ENCODE measurements around the gene MFSD8.

GRCh38 chr4:127905029-127905428 lies 59.9 kb downstream of the MFSD8 start:
- TF ChIP-seq POLR2AphosphoS5 (IDR thresholded peaks at IDR 0.05) = no peak
- TF ChIP-seq, protein P1, sequence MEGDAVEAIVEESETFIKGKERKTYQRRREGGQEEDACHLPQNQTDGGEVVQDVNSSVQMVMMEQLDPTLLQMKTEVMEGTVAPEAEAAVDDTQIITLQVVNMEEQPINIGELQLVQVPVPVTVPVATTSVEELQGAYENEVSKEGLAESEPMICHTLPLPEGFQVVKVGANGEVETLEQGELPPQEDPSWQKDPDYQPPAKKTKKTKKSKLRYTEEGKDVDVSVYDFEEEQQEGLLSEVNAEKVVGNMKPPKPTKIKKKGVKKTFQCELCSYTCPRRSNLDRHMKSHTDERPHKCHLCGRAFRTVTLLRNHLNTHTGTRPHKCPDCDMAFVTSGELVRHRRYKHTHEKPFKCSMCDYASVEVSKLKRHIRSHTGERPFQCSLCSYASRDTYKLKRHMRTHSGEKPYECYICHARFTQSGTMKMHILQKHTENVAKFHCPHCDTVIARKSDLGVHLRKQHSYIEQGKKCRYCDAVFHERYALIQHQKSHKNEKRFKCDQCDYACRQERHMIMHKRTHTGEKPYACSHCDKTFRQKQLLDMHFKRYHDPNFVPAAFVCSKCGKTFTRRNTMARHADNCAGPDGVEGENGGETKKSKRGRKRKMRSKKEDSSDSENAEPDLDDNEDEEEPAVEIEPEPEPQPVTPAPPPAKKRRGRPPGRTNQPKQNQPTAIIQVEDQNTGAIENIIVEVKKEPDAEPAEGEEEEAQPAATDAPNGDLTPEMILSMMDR (IDR thresholded peaks at IDR 0.05) = no peak
- TF ChIP-seq EP300 (IDR thresholded peaks at IDR 0.05) = no peak
- TF ChIP-seq POLR2A (IDR thresholded peaks at IDR 0.05) = no peak
